Astrocyte of the cerebellum (primary cell): ENCODE data around the gene HMGB1.

Experiments used
- DNase-seq: peaks from one replicate; pipeline ENCODE4 v3.0.0-alpha.2; 2011; ENCODE audit warnings: low read depth
- H3K4me3 ChIP-seq: 2 replicates; pipeline ENCODE4 v1.5.1; 2011; ENCODE audit warnings: mild to moderate bottlenecking, low read depth, low read length, moderate library complexity
- in situ Hi-C: cut with HindIII; loops from 2 replicates; pipeline ENCODE4 v1.10.0; 2017; ENCODE audit warnings: low sequenced_read_pairs
- TF ChIP-seq, protein P1 (sequence below): IDR thresholded peaks from 2 replicates; pipeline ENCODE4 v1.5.1; 2012; ENCODE audit warnings: low read length, low read depth, moderate library complexity, mild to moderate bottlenecking; ENCODE audit errors: missing control alignments

The HMGB1 gene

DNA sequence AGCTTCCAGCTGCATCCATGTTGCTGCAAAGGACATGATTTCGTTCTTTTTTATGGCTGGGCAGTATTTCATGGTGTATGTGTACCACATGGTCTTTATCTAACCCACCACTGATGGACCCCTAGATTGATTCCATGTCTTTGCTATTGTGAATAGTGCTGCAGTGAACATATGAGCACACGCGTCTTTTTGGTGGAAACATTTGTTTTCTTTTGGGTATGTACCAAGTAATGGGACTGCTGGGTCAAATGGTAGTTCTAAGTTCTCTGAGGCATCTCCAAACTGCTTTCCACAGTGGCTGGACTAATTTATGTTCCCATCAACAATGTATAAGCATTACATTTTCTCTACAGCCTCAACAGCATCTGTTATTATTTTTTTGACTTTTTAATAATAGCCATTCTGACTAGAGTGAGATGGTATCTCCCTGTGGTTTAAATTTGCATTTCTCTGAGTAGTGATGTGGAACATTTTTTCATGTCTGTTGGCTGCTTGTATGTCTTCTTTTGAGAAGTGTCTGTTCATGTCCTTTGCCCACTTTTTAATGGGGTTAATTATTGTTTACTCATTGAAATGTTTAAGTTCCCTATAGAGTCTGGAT, 50.2 kb downstream of the HMGB1 start:
- no peak for DNase-seq

DNA sequence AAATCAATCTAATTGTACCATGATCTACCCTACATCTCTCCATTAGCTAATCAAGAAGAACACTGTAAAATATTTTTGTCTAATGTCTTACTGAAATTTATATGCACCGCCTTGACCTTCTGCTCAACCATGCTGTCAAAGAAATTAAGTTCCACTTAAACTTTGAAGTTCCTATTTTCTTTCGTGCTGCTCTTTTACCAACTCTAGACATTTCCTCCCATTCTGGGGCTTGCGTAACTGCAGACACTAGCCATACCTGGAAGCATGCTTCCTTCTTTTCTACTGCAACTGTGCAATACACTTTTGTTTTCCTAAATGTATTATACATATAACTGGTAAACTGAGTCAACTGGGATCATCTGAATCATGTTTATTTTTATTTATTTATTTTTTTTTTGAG, 51.9 kb downstream of the HMGB1 start:
- no peak for DNase-seq
- no peak overlapping the region for H3K4me3 ChIP-seq
- TF ChIP-seq, protein P1, sequence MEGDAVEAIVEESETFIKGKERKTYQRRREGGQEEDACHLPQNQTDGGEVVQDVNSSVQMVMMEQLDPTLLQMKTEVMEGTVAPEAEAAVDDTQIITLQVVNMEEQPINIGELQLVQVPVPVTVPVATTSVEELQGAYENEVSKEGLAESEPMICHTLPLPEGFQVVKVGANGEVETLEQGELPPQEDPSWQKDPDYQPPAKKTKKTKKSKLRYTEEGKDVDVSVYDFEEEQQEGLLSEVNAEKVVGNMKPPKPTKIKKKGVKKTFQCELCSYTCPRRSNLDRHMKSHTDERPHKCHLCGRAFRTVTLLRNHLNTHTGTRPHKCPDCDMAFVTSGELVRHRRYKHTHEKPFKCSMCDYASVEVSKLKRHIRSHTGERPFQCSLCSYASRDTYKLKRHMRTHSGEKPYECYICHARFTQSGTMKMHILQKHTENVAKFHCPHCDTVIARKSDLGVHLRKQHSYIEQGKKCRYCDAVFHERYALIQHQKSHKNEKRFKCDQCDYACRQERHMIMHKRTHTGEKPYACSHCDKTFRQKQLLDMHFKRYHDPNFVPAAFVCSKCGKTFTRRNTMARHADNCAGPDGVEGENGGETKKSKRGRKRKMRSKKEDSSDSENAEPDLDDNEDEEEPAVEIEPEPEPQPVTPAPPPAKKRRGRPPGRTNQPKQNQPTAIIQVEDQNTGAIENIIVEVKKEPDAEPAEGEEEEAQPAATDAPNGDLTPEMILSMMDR, result no peak
- in situ Hi-C loops, result no loop called here

More for the DNA sequence above, 50.2 kb downstream of the HMGB1 start:
- TF ChIP-seq, protein P1, result no peak
- in situ Hi-C loops, result no loop called here
- H3K4me3 ChIP-seq, result no peak overlapping the region

DNA sequence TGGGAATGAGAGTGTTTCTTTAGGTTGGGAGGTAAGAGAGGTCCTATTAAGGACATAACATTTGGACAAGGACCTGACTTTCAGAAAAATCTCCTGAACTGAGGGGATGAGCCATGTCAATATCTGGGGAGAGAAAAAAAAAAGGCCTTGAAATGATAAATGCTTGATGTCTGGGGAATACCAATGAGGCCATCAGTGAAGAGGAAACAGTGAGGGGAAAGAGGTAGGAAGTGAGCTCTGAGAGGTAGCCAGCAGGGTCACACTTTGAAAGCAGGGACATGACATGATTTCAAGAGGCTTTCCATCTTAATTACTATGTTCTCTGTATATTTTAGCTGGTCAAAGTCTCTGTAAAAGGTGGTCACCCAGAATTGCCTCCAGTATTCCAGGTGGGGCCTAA, 53.4 kb downstream of the HMGB1 start:
- in situ Hi-C loops, result no loop called here
- DNase-seq, result no peak
- TF ChIP-seq, protein P1, result no peak
- H3K4me3 ChIP-seq, result no peak overlapping the region

DNA sequence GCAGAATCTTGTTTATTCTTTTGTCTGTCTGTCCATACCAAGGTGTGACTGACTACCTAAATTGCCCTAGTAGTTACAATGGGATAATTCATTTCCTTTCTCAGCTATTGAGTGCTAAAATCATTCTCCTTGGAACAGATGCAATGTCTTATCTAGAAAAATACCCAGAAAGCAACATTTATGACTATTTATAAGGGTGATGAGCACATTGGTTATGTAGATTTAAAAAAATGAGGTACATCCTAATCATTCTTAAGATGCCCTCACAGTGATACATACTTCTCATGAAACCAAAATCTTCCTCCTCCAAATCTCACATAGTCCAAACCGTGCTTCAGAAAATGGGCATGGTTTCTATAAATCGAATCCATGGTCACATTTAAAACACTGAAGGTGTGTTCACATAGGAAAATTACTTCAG, 55.0 kb downstream of the HMGB1 start:
- no peak for DNase-seq
- TF ChIP-seq, protein P1, result no peak
- in situ Hi-C loops, result no loop called here
- no peak overlapping the region for H3K4me3 ChIP-seq

DNA sequence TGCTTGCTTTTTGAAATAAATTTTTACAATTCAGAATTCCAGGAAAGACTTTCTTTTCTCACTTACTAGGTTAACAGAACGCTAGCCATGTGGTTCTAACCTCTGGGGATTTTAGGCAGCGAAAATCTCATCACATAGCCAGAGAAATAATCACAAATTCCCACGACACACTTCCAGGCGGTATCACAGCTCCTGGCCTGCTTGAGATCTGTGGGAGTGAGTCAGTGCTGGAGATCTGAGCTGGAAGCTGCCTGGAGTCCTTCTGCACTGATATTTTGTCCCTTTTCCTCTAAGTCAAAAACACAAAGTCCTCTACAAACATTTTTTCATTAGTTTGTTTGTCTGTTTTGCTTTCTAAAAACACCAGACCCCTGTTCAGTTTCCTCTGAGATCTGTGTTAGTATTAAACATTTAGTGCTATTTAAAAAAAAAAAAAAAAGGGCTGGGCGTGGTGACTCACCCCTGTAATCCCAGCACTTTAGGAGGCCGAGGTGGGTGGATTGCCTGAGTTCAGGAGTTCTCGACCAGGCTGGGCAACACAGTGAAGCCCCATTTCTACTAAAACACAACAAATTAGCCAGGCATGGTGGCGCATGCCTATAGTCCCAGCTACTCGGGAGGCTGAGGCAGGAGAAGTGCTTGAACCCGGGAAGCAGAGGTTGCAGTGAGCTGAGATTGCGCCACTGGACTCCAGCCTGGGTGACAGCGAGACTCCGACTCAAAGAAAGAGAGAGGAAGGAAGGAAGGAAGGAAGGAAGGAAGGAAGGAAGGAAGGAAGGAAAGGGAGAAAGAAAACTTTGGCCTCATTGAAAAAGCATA, 55.6 kb downstream of the HMGB1 start:
- TF ChIP-seq, protein P1, result no peak
- H3K4me3 ChIP-seq, result no peak overlapping the region
- in situ Hi-C loops, result no loop called here
- DNase-seq, result no peak

DNA sequence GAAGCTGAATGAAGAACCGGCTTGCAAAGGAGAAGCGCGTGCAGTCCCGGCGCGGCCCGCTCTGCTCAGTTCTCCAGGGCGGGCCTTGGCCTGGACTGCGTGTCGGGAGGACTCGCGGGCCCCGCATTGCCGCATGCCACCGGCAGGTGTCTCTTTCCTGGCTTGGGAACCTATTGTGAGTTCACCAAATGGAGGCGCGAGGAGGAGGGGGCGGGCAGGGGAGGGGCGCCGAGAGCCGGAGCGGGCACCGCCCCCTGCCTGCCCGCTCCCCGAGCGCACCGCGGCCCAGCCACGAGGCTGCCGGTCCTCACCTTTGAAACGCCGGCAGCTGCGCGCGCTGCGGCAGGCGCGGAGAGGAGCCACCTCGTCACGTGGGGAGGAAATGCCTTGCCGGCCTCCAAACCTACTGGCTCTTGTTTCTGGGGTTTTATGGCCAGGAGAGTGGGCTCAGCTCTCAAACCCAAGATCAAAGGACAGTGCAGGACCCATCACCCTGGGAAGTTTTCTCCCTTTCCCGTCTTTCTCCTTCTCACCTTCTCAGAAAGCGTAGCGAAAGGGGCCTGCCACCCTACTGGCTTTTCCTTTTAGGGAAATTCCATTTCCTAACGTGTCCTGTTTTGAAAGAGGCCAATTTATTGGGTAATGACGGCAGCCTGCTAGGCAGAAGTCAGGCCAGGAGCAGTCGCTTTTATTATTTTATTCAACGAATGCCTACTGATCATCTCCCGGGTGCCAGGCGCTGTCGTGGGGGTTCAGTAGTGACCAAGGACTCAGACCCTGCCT, 57.2 kb downstream of the HMGB1 start:
- TF ChIP-seq, protein P1, result peak; percentile 64
- H3K4me3 ChIP-seq, result peak overlapping the region; percentile 13
- in situ Hi-C loops, result no loop called here
- peak; percentile 75 for DNase-seq
